NCI-H1436 (cell line): ENCODE results near the gene DMP1.

Experiments used
- DNase-seq: peaks from one replicate; lab custom pipeline; 2025; lab: John Stamatoyannopoulos, UW

The DMP1 gene, protein sequence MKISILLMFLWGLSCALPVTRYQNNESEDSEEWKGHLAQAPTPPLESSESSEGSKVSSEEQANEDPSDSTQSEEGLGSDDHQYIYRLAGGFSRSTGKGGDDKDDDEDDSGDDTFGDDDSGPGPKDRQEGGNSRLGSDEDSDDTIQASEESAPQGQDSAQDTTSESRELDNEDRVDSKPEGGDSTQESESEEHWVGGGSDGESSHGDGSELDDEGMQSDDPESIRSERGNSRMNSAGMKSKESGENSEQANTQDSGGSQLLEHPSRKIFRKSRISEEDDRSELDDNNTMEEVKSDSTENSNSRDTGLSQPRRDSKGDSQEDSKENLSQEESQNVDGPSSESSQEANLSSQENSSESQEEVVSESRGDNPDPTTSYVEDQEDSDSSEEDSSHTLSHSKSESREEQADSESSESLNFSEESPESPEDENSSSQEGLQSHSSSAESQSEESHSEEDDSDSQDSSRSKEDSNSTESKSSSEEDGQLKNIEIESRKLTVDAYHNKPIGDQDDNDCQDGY

GRCh38 chr4:87649980-87650379, at the start of gene DMP1:
TSS of gene DMP1 (plus strand) at chr4:87650280. CDS start at chr4:87656493, 6,213 bp downstream.
- DNase-seq: no peak

DNA sequence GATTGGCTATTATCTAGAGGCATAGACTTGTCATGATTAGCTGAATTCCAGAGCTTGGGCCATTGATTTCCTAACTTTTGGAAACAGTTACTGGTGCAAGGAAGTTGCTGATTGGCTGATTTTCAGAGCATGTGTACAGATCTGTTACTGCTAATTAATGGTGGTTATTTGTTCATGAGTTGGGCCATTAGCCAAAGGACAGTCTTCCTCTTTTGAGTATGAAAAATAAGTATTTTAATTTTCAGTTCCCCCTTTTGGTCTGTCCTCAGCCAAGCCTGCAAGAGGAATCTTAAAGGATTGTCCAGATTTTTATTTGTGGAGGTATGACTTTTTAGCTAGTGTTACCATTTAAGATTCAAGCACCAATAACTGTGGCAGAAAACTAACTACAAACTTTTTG, 48.7 kb upstream of the DMP1 start:
- no peak for DNase-seq

GRCh38 chr4:87608229-87608628, 41.9 kb upstream of the DMP1 start, which contains the start of gene DSPP:
TSS of gene DSPP (plus strand) at chr4:87608529. CDS start at chr4:87610909, 2,380 bp downstream.
- DNase-seq: no peak

- DNase-seq: no peak
These were observed 35.7 kb upstream of the DMP1 start for GRCh38 chr4:87614292-87614890.

DNA sequence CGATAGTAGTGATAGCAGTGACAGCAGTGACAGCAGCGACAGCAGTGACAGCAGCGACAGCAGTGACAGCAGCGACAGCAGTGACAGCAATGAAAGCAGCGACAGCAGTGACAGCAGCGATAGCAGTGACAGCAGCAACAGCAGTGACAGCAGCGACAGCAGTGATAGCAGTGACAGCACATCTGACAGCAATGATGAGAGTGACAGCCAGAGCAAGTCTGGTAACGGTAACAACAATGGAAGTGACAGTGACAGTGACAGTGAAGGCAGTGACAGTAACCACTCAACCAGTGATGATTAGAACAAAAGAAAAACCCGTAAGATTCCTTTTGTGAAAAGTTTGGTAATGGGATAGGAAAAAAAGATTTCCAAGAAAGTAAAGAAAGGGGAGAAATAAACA, 33.8 kb upstream of the DMP1 start:
- no peak for DNase-seq

- DNase-seq: no peak
These were observed 30.0 kb upstream of the DMP1 start for GRCh38 chr4:87620086-87620485.

GRCh38 chr4:87620491-87620890, 29.6 kb upstream of the DMP1 start:
- DNase-seq: no peak

- DNase-seq: no peak
These were observed 27.8 kb upstream of the DMP1 start for GRCh38 chr4:87622303-87622702.

- DNase-seq: no peak
These were observed 25.4 kb upstream of the DMP1 start for GRCh38 chr4:87624698-87625097.

GRCh38 chr4:87631668-87632067, 18.4 kb upstream of the DMP1 start:
- no peak for DNase-seq

DNA sequence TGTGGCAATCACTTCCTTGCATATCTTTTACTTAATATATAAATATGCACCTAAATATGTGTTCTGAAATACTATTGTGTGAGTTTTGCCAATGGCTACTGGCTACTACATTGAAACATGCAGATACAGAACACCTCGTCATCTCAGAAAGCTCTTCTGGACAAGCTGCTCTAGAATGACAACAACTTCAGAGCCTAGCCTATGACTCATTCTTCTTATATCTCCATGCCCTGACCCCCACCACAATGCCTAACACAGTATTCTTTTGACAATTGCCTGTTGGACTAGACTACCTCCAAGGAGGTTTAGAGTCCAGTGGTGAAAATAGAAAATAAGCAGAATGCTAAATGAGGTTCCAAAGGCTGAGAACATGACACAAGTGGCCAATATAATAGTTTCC, 17.6 kb upstream of the DMP1 start:
- DNase-seq: no peak

GRCh38 chr4:87633243-87633642, 16.8 kb upstream of the DMP1 start:
- no peak for DNase-seq

- no peak for DNase-seq
These were observed 5.8 kb upstream of the DMP1 start for GRCh38 chr4:87644286-87644685.

DNA sequence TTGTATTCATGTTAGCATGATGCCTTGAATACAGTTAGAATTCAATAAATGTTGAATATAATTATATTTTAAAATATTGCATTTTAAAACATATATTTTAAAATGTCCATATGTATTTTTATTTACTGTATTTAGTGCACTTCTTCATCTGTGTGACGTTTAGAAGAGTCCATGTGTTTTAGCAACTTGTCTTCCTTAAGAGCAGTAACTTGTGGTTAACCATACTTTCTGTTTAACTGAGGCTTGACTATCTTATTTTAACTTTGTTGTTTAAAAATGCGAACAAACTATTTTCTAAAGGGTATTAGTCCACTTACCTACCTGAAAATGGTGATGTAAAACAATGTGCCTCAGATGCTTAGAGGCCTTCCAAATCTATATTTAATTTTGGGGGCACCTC, 858 bp downstream of the DMP1 start:
- no peak for DNase-seq

DNA sequence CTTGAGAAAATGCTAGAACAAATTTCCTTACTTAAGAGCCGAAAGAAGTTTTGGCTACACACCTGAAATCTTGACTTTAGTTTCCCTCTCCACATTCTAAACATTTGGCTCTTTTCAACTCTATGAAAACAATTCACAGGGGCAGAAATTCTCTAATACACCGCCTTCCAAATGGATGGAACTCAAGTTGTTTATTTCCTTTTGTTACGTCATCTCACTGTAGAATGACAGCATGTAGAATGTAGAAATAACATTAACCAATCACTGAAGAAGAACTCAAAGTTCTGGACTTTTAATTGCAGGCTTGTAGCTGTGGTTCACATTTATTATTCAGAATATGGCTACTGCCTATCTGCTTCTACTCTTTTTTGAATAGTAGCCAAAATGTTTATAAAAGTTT, 1.9 kb downstream of the DMP1 start:
- DNase-seq: no peak

DNA sequence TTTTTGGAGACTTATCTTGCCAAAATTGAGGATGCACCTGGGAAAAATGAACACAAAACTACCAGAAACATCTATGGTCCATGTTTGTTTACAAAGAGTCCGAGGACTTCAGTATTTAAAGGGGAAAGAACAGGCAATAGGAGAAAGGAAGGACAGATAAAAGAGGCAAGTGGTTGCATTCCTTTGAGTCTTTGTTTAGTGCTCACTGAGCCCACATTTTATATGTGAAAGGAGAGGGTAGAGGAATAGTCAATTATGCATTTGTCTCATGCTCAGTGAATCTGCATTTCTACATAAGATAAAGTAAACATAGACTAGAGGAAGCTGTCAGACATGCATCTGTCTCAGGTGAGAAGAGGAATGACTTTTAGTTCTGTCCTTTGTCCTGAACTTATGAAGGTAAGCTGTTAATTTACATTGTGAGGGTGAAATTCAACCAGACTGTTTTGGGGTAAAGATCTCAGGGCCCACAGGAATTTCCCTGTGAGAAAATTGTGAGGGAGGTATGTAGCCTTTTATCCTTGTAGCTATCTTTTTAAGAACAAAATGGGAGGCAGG, 4.5 kb downstream of the DMP1 start:
- DNase-seq: no peak

DNA sequence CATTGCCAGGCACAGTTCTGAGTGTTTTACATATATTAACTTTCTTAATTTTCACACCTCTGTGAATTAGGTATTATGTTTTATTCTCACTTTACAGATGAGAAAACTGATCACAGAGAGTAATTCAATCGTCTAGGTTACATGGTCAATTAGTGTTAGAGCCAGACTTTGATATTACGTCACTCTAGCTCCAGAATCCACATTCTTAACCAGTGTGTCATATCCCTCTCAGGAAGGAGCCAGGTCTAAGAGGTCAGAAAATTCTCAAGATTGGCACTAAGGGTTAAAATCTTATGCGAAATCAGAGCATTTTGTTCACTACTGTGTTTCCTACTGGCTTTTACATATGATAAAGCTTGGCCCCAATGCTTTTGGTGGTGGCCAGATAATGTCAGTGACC, 7.4 kb downstream of the DMP1 start:
- no peak for DNase-seq

- no peak for DNase-seq
These were observed 9.3 kb downstream of the DMP1 start for GRCh38 chr4:87659247-87659931.

- no peak for DNase-seq
These were observed 12.8 kb downstream of the DMP1 start for GRCh38 chr4:87662871-87663270.

GRCh38 chr4:87669373-87669772, 19.3 kb downstream of the DMP1 start:
- no peak for DNase-seq

GRCh38 chr4:87677731-87678130, 27.7 kb downstream of the DMP1 start:
- no peak for DNase-seq

- peak; percentile 26 for DNase-seq
These were observed 29.5 kb downstream of the DMP1 start for GRCh38 chr4:87679449-87680169.
